ENCODE measurements around the gene DAP3. TPM values are rescaled to one million over a fixed set of nuclear protein-coding genes. Genes with fewer than 3 reads are reported as not detected.
"Not testable (repeated sequence)": the region's sequence is repeated elsewhere in the genome, so short reads cannot be mapped to it uniquely, and the experiment has no call there.

Gene DAP3
- 49.7 and 55.3 TPM in 2 replicates for total RNA-seq

DNA sequence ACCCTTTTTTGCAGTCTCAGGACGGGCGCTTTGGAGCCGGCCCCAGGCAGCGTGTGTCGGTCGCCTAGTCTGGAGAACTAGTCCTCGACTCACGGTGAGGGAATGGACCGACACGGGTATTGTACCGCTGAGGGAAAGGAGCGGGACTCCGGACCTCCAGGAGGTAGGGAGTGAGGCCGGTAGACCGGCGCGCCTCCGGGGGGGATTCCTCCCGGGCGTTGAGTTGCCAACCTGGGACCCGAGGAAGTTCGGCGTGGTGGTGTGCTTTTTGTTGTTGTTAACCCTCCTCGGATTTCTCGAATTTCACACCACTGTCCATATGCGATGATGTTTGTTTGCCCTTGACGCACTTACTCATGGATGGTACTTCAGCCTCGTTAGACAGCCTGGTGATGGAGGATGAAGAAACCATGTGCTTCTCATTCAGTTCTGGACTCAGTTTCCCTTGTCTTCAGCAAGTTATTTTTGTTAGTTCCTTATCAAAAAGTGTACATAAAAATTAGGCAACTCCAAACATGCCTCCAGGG lies at the start of gene DAP3:
Gene DAP3, plus strand, starts transcription at position 11 of the 527 bp plus-strand sequence. CDS start 20,689 bp downstream, outside the sequence.
- not testable (repeated sequence) for DNase-seq

DNA sequence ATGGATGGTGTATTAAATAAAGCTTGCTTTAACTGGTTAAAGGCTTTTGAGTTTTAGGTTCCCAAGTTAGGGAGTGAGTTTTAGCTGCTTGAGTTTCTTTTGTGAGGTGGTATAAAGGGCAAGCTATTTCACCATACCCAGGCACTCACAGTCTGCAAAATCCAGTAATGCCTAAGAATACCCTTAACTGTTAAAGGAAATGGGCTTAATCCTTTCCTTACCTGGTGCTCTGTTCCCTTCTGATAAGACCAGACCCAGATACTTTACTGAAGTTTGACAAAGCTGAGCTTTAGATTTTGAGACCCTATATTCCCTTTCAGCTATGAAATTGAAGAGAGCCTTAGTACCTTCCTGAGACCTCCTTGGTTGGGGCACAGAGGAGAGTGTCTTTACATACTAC lies 48.5 kb upstream of the DAP3 start:
- DNase-seq, result no peak

- not testable (repeated sequence) for DNase-seq
Observed at GRCh38 chr1:155642559-155643180, 46.2 kb upstream of the DAP3 start.

DNA sequence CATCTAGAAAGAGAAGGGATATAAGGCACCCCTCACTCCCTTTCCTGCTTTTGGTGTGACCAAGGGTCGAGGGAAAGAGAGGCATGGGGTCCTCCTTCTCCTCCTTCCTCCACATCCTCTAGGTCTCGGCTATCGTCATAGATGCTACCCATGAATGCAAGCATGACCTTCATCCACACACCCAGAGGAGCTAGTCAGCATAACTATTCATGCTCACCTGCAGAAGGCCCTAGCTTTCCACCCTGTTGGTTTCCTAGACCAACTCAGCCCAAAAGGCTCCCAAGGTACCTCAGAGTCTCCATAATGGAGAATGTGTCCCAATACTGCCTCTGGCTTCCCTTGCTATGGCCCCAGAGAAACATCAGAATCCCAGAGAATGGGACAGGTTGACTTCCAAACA lies 45.7 kb upstream of the DAP3 start:
- DNase-seq, result no peak

DNA sequence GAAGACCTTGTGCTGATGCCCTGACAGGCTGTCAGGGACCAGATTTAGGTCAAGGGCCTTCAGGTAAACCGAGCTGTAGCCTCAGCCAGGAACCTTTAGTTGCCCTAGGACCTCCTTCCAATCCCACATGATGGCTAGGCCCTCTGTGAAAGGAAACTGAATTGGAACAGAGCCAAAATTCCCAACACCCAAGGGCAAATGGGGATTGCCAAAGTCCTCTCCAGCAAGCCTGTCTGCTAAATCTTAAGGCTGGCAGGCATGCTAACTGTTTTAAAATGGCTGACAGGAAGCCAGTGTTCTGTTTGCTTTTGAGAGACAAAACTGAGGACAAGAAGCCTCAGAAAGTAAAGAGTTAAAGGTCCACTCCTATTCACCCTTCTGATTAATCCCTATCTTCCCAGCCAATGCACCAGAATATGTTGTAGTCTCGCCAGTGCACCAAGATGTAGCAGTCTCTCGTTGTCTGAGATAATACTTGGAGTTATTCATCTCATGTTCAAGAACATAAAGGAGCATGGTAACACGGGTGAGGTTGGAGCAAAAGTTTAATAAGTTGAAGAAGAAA lies 43.8 kb upstream of the DAP3 start:
- DNase-seq, result no peak

DNA sequence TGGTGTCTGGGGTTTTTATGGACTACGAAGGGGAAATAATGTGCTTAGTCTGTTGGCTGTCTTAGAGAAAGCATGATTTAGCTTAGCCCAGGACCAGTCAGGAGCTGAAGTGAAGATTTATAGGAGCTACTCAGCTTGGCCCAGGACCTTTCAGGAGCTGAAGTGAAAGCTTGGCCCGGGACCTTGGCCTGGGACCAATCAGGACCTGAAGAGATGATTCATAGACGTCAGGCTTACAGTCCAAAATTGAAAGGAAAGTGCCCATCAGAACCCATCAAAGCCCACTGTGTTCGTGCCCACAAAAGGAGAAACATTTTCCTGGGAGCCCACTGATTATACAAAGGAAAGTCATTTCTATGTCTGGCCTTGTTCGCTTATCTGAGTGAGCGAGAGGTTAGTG lies 43.2 kb upstream of the DAP3 start:
- DNase-seq, result no peak

DNA sequence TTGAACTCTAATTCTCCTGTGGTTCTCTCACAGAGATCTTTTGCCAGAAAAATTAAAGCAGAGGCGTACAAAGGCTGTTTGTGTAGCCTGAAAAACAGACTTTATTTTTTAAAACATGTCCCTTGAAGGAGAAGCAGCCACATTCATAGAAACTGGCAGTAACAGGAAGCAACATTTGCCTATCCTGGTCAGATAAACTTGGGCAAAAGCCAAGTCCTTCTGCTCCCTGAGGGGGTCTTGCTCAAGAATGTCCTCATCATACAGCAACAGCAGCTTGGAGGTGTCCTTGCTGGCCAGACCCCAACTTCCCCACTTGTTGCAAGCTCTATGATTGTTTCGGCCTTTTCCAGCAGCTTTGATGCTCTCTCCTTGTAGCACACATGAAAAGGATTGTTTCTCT lies 42.6 kb upstream of the DAP3 start:
- DNase-seq, result no peak

GRCh38 chr1:155648207-155649147 lies 40.4 kb upstream of the DAP3 start:
- DNase-seq, result peak; percentile 88

DNA sequence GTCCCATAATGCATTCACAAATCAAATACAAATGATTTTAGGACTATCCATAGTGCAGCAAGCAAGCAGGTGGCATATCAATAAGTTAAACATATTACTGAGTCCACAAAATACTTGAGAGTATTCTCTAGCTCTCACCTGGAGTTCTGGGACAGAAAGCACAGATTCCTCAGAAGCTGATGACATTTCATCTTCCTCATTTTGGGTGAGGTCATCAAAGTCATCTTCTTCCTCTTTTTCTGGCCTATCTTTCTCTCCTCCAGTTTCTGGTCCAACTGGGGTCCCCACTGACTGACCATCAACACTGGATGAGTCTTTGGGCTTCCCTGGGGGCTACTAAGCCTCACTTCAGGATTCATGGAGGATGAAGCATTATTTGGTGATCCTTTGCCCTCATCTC lies 39.2 kb upstream of the DAP3 start:
- no peak for DNase-seq

DNA sequence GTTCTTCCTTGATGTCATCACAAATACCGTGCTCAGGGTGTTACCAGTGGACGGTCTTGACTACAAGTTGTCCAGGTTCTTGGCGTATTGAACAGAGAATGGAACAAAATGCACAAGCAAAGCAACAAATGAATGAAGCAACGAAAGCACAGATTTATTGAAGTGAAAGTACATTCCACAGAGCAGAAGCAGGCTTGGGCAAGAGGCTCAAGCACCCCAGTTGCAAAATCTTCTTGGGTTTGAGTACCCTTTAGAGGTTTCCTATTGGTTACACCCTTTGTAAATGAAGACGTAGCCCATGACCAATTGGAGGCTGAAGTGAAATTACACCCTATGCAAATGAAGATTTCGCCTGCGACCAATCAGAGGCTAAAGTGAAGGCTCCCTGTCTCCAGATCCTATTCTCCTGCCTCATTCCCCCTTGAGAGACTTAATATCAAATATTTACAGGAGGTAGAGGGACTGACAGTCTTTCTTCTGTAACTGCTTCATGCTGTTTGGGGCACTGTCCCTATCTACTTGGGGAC lies 38.6 kb upstream of the DAP3 start:
- DNase-seq, result no peak

GRCh38 chr1:155651861-155652661 lies 36.8 kb upstream of the DAP3 start:
- no peak for DNase-seq

GRCh38 chr1:155652951-155653350 lies 35.9 kb upstream of the DAP3 start:
- DNase-seq, result no peak

DNA sequence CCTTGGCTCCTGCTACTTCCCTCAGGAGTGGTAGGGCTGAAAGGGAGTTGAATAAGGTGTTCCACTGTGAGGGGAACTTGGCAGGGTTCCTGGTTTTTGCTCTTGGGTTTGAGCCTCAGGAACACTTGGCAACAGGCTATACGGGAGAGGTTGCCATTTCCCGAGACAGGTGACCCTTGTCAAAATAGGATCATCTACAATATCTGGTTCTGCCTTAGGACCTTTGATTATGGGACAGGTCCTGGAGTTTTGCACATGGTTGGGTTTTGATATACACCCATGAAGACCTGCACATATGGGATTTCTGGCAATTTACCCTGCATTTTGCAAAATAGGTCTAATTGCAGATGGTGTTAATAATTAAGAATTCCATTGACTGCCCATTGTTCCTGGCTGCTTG lies 31.4 kb upstream of the DAP3 start:
- no peak for DNase-seq

- DNase-seq, result not testable (repeated sequence)
Observed at GRCh38 chr1:155661239-155661638, 27.7 kb upstream of the DAP3 start.

- DNase-seq, result no peak
Observed at GRCh38 chr1:155669233-155670162, 19.4 kb upstream of the DAP3 start.

DNA sequence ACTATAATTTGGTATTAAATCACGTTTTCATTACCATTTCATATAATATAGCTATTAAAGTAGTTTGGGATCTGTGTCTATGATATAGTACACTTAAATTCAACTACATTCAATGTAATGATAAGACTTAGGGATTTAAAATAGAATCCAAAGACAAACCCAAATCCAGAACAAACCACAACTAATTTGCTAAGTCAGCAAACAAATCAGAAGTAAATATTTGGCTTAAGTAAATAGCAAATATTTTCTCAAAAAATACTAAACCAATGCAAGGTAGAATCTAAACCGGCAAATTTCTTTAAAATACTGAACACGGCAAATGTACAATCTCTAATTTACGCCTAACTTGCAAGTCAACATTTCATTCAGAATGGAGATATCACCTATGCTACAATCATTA lies 17.1 kb upstream of the DAP3 start:
- no peak for DNase-seq

DNA sequence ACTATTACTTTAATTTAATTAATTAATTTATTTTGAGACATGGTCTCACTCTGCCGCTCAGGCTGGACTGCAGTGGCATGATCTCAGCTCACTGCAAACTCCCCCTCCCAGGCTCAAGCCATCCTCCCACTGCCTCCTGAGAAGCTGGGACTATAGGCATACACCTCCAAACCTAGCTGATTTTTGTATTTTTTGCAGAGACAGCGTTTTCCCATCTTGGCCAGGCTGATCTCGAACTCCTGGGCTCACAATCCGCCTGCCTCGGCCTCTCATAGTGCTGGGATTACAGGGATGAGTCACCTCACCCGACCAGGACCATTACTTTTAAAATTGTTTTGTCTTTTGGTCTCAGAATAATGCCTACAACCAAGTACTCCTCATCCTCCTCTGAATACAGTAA lies 15.9 kb upstream of the DAP3 start:
- DNase-seq, result no peak

GRCh38 chr1:155678027-155678426 lies 10.9 kb upstream of the DAP3 start:
- DNase-seq, result no peak

DNA sequence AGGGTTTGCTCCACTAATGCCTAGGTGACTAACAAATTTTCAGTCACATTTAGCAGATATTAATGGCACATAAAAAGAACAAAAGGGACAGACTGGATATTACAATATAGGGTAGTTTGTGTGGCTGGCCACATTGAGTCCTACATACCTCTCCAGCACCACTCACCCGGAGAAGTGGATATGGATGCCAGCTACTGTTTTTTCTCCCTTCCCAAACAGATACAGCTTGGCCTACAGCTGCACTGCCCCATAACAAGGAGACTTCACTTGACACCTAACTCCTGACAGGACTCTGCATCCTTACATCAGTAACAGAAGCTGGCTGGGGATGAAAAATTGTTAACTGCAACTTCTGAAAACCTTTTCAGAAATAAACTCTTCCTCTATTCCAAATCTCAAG lies 9.9 kb upstream of the DAP3 start:
- not testable (repeated sequence) for DNase-seq

- no peak for DNase-seq
Observed at GRCh38 chr1:155680531-155680930, 8.4 kb upstream of the DAP3 start.

- no peak for DNase-seq
Observed at GRCh38 chr1:155681776-155682175, 7.1 kb upstream of the DAP3 start.

All from dermis blood vessel endothelial cell (primary cell).